ENCODE data around the gene SPPL2B.

DNA sequence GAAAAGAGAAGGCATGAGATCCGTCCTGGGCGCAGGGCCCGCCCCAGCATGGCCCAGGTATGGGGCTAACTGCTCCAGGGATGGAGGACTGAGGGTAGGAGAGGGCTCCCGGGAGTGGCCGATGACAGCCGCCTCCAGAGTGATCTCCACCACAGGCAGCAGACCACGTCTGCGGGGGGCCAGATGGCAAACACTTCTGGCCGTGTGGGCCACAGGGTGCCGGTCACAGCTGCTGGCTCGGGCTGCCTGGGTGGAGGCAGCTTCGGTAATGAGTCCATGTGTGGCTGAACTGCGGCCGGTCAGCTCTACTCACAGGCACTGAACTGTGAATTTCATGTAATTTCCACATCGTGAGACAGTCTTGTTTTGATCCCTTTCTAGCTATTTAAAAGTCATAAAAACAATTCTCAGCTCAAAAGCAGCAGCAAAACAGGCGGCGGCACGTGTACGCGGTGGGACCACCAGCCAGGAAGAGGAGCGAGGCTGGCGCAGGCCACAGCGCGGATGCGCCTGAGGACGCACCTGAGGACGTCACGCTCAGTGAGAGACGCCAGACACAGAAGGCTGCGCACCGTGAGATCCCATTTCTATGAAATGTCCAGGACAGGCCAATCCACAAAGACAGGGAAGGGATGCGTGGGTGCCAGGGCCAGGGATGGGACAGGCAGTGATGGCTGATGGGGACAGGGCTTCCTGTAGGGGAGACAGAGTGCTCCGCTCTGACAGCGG is 4.1 kb upstream of the SPPL2B start:
- TF ChIP-seq, protein P1, sequence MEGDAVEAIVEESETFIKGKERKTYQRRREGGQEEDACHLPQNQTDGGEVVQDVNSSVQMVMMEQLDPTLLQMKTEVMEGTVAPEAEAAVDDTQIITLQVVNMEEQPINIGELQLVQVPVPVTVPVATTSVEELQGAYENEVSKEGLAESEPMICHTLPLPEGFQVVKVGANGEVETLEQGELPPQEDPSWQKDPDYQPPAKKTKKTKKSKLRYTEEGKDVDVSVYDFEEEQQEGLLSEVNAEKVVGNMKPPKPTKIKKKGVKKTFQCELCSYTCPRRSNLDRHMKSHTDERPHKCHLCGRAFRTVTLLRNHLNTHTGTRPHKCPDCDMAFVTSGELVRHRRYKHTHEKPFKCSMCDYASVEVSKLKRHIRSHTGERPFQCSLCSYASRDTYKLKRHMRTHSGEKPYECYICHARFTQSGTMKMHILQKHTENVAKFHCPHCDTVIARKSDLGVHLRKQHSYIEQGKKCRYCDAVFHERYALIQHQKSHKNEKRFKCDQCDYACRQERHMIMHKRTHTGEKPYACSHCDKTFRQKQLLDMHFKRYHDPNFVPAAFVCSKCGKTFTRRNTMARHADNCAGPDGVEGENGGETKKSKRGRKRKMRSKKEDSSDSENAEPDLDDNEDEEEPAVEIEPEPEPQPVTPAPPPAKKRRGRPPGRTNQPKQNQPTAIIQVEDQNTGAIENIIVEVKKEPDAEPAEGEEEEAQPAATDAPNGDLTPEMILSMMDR (IDR thresholded peaks at IDR 0.05): no peak
- TF ChIP-seq EZH2phosphoT487 (IDR thresholded peaks at IDR 0.05): no peak
- no peak for TF ChIP-seq EZH2 (IDR thresholded peaks at IDR 0.05)
